Suppressor macrophage treated with lipopolysaccharide for 4 hours (primary cell): ENCODE results near the gene CHPT1.
"Not testable (repeated sequence)": the region's sequence is repeated elsewhere in the genome, so short reads cannot be mapped to it uniquely, and the experiment has no call there.

Experiments used
- DNase-seq: peaks from one replicate; pipeline ENCODE4 v3.0.0-alpha.2; 2020

Gene CHPT1

GRCh38 chr12:101729842-101730241 lies 32.4 kb downstream of the CHPT1 start:
- DNase-seq, result no peak

- no peak for DNase-seq
Measured at GRCh38 chr12:101732318-101732717, 34.9 kb downstream of the CHPT1 start.

DNA sequence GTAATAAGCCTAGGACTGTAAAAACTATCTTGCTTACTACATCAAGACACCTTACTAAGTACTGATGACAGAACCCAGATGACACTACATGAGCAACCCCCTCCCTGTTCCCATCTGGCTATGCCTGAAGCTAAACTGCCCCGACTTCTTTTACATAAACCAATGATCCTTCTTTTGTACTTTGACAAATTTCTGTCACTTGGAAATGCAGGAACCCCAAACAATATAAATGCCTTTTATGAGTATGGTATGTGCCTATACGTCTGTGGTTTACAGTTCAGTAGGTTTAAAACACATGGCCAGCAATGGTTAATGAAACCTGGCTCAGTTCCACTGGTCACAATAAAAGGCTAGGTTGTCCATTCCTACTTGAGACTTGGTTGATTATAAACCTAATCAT lies 35.7 kb downstream of the CHPT1 start:
- DNase-seq, result no peak

GRCh38 chr12:101734482-101734881 lies 37.0 kb downstream of the CHPT1 start:
- not testable (repeated sequence) for DNase-seq

- DNase-seq, result no peak
Measured at GRCh38 chr12:101737476-101737875, 40.0 kb downstream of the CHPT1 start.

GRCh38 chr12:101738920-101739665 lies 41.7 kb downstream of the CHPT1 start, which contains the start of gene SYCP3:
TSS of gene SYCP3 (minus strand) at chr12:101739462. CDS start at chr12:101737935, 1,527 bp downstream.
- no peak for DNase-seq

GRCh38 chr12:101740566-101740965 lies 43.1 kb downstream of the CHPT1 start:
- DNase-seq, result no peak

- DNase-seq, result no peak
Measured at GRCh38 chr12:101740980-101741379, 43.5 kb downstream of the CHPT1 start.

- DNase-seq, result no peak
Measured at GRCh38 chr12:101743242-101743641, 45.8 kb downstream of the CHPT1 start.

GRCh38 chr12:101743724-101744472 lies 46.5 kb downstream of the CHPT1 start:
- no peak for DNase-seq

DNA sequence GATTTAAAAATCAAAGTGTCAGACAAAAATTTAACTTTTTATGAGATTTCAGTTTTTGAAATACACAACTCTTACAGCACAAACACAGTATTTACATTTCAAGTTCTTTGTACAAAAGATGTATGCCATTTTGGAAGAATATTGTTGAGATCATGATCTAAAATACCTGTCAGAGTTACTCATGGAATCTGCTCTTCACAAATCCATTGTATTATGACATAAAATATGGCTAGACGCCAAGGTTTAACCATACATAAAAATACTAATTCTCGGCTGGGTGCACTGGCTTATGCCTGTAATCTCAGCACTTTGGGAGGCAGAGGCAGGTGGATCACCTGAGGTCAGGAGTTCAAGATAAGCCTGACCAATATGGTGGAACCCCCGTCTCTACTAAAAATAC lies 48.0 kb downstream of the CHPT1 start:
- DNase-seq, result no peak

GRCh38 chr12:101746196-101746595 lies 48.8 kb downstream of the CHPT1 start:
- DNase-seq, result no peak

DNA sequence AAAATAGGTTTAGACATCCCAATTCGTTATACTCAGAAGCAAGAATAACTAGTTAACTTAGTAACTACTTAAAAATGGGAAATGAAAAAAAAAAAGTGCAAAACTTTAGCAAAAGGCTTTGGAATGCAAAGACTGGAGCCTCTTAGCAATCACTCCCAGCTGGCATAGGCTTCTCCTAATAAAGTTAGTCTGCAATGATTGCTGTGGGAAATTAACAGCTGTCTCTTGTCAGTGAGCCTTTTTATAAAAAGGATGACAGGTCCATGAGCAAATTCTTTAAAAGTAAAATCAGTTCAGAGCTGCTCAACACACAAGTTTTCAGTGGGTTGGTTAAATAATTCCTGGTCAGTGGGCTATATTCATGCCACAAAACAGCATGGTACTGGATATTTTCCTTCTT lies 49.2 kb downstream of the CHPT1 start:
- no peak for DNase-seq

GRCh38 chr12:101747697-101748096 lies 50.3 kb downstream of the CHPT1 start:
- peak; percentile 39 for DNase-seq

DNA sequence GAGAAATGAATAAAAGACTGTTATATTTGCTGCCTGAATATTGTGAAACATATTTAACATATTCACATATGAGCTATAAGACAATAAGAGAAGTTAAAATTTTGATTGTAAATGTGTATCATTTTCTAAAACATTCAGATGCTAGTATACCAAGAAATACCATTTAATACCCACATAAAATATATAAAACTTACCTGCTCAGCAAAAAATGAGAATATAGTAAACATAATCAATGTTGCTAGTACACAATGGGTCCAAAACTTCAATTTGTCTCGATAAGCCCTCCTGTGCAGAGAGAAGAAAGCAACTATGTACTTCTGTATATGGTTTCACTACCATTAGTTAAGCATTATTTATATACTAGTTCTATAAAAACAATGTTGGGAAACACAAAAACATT lies 51.5 kb downstream of the CHPT1 start:
- no peak for DNase-seq

- DNase-seq, result no peak
Measured at GRCh38 chr12:101749657-101750056, 52.2 kb downstream of the CHPT1 start.

GRCh38 chr12:101750152-101750551 lies 52.7 kb downstream of the CHPT1 start:
- no peak for DNase-seq

- peak; percentile 48 for DNase-seq
Measured at GRCh38 chr12:101759396-101760047, 62.1 kb downstream of the CHPT1 start.

GRCh38 chr12:101761350-101761749 lies 63.9 kb downstream of the CHPT1 start:
- peak; percentile 70 for DNase-seq

DNA sequence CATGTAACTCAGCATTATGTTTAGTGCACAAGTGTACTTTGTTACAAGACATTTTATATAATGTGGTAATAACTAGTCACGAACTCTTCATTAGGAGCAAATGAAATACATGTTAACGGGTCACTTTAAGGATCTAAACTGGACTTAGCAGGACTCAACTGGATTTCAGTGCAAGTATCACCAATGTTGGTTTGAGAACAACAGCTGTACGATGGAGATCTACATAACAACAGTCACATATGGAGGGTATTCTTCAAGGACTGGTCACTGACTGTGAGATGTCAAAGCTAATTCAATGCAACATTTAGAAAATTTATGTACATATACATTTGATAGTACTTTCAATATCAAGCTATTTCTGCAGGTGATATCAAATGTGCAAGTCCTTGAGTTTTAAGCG lies 64.3 kb downstream of the CHPT1 start:
- DNase-seq, result no peak

DNA sequence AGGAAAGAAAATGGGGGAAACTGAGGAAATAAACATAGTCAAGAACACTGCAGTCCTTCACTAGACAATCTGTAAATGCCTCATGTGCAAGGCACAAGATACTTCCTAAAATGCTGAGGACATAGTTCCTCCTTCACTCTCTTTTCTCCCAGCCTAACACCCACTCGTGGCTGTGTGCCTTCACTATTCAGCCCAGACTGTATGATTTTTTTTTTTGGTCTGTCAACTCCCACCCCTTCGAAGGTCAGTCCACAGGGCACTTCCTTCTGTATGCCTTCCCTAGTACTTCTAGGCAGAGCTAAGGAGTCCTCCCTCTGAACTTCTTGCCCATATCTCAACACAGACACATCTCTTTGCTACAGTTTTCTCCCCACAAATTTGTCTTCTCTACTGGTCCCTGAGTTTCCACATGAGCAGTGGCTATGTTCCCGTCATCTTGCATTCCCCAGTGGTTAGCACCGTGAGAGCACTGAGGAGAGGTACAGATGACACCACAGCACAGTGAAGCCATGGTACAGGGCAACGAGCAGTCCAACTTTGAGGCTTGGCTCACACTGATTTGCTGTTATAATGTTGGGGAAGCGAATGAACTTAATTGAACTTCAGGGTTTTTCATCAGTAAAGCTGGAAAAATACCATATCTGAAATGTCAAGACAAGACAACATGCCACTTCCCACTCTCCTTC lies 65.9 kb downstream of the CHPT1 start:
- peak; percentile 78 for DNase-seq

DNA sequence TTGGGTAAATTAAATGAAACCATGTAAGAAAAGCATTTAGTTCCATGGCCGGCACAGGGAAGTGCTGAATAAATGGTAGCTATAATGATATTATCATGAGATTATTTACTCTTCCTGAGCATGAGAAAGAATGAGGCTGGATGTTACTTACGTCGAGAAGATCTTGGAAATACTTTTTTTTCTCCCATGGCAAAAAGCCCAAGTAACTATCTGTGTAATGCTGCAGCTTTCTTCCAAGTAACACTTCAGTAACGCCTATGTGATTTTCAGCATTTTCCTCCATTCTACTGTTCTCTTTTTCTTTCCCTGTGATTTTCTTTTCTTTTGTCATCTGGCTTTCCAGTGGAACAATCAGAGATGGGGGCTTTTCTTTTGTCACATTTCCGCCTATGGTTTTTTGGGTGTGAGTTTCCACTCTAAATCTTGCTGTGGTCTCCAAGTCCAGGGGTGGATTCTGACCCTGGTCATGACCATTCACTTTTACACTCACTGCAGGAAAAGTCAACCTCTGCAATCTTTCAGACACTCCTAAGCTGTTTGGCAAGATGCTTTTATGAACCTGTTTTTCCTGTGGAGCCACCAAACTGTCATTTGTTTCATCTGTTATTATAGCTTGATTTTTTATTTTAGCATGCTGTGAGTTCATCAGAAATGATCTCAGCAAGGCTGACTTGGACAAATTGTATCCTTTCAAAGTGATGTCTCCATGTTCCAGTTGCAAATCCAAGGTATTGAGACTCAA lies 66.8 kb downstream of the CHPT1 start:
- no peak for DNase-seq
